ENCODE measurements around the gene KREMEN1.

Gene KREMEN1

GRCh38 chr22:29062286-29062821 is 10.5 kb upstream of the KREMEN1 start:
- Histone ChIP-seq H3K27me3 (ENCODE audit: insufficient read depth, poor library complexity, severe bottlenecking) (no peaks in the 10 kb centered on the region), H3K27ac (replicated peaks) (no peak overlapping the region), H3K4me3 (replicated peaks; ENCODE audit: insufficient read depth, low read length) (no peak overlapping the region)
- no peak for DNase-seq (ENCODE audit: low read depth in 1 of 2, low spot score in 1 of 2)
- TF ChIP-seq CTCF (IDR thresholded peaks at IDR 0.05; ENCODE audit: insufficient read depth, low read length), result no peak

- H3K4me3 ChIP-seq (replicated peaks; ENCODE audit: insufficient read depth, low read length), result no peak overlapping the region
- peaks cover 13% of the 10 kb centered on the region for H3K27me3 ChIP-seq (ENCODE audit: insufficient read depth, poor library complexity, severe bottlenecking)
- DNase-seq (ENCODE audit: low read depth in 1 of 2, low spot score in 1 of 2), result no peak
- no peak for TF ChIP-seq GABPA (IDR thresholded peaks at IDR 0.05; ENCODE audit: low read depth)
- no peak for TF ChIP-seq CTCF (IDR thresholded peaks at IDR 0.05; ENCODE audit: insufficient read depth, low read length)
- TF ChIP-seq REST (IDR thresholded peaks at IDR 0.05; ENCODE audit: insufficient replicate concordance, low read depth), result no peak
- peak; percentile 57; the same call in 1 of the 2 replicates for TF ChIP-seq SPI1 (IDR thresholded peaks at IDR 0.05; ENCODE audit: borderline replicate concordance, low read depth)
- TF ChIP-seq POLR2AphosphoS5 (IDR thresholded peaks at IDR 0.05; ENCODE audit: low read depth), result no peak
- no peak overlapping the region for H3K27ac ChIP-seq (replicated peaks)
Measured at GRCh38 chr22:29065468-29066190, 7.2 kb upstream of the KREMEN1 start.

- H3K27ac ChIP-seq (replicated peaks), result no peak overlapping the region
- H3K4me3 ChIP-seq (replicated peaks; ENCODE audit: insufficient read depth, low read length), result no peak overlapping the region
- TF ChIP-seq SPI1 (IDR thresholded peaks at IDR 0.05; ENCODE audit: borderline replicate concordance, low read depth) (no peak), GABPA (IDR thresholded peaks at IDR 0.05; ENCODE audit: low read depth) (no peak), CTCF (IDR thresholded peaks at IDR 0.05; ENCODE audit: insufficient read depth, low read length) (no peak), REST (IDR thresholded peaks at IDR 0.05; ENCODE audit: insufficient replicate concordance, low read depth) (no peak), POLR2AphosphoS5 (IDR thresholded peaks at IDR 0.05; ENCODE audit: low read depth) (no peak)
- DNase-seq (ENCODE audit: low read depth in 1 of 2, low spot score in 1 of 2), result no peak
- peaks cover 46% of the 10 kb centered on the region for H3K27me3 ChIP-seq (ENCODE audit: insufficient read depth, poor library complexity, severe bottlenecking)
Measured at GRCh38 chr22:29069463-29069862, 3.4 kb upstream of the KREMEN1 start.

- Histone ChIP-seq H3K27me3 (ENCODE audit: insufficient read depth, poor library complexity, severe bottlenecking) (peaks cover 55% of the 10 kb centered on the region), H3K4me3 (replicated peaks; ENCODE audit: insufficient read depth, low read length) (no peak overlapping the region), H3K27ac (replicated peaks) (no peak overlapping the region)
- no peak for DNase-seq (ENCODE audit: low read depth in 1 of 2, low spot score in 1 of 2)
- no peak for TF ChIP-seq CTCF (IDR thresholded peaks at IDR 0.05; ENCODE audit: insufficient read depth, low read length)
- no peak for TF ChIP-seq GABPA (IDR thresholded peaks at IDR 0.05; ENCODE audit: low read depth)
- no peak for TF ChIP-seq SPI1 (IDR thresholded peaks at IDR 0.05; ENCODE audit: borderline replicate concordance, low read depth)
- TF ChIP-seq REST (IDR thresholded peaks at IDR 0.05; ENCODE audit: insufficient replicate concordance, low read depth), result no peak
- TF ChIP-seq POLR2AphosphoS5 (IDR thresholded peaks at IDR 0.05; ENCODE audit: low read depth), result no peak
Measured at GRCh38 chr22:29070490-29070889, 2.3 kb upstream of the KREMEN1 start.

All from HL-60 (cell line).